ENCODE data around the gene SRCAP. TPM values are rescaled to one million over a fixed set of nuclear protein-coding genes. Genes with fewer than 3 reads are reported as not detected.

The SRCAP gene
- total RNA-seq, 2 donors from 2014 or later, result 27.5 to 30.0 TPM

GRCh38 chr16:30778549-30779244 is 79.7 kb downstream of the SRCAP start:
- no peak overlapping the region for H3K4me3 ChIP-seq
- peaks cover 19% of the 10 kb centered on the region for H3K4me1 ChIP-seq
- 85 to 91% methylated on average over 13 to 14 of the region's 14 CpGs for WGBS, 2 donors
- peaks cover 0 to 7% of the 10 kb centered on the region in 2 donors for H3K36me3 ChIP-seq (replicated peaks in 1 of 2; ENCODE audit: insufficient read depth in 1 of 2, low read depth in 2 of 2)
- ATAC-seq (no peak), DNase-seq (no peak)
- peak overlapping the region in 1 of 4 donors; percentile 9 for H3K27ac ChIP-seq
- TF ChIP-seq POLR2A (IDR thresholded peaks at IDR 0.05), result no peak
- no peak for TF ChIP-seq CTCF (IDR thresholded peaks at IDR 0.05)
- no peaks in the 10 kb centered on the region for H3K9me3 ChIP-seq
- intact Hi-C loops (cut with DNase I), result no loop called here
- no peaks in the 10 kb centered on the region for H3K27me3 ChIP-seq

- DNase-seq, result no peak
These were observed 80.6 kb downstream of the SRCAP start for GRCh38 chr16:30779596-30779995.

GRCh38 chr16:30780021-30780420 is 81.0 kb downstream of the SRCAP start:
- H3K27me3 ChIP-seq, result no peaks in the 10 kb centered on the region
- no peaks in the 10 kb centered on the region for H3K9me3 ChIP-seq
- TF ChIP-seq CTCF (IDR thresholded peaks at IDR 0.05) (no peak), POLR2A (IDR thresholded peaks at IDR 0.05) (no peak)
- H3K4me1 ChIP-seq, result peaks cover 16% of the 10 kb centered on the region
- H3K4me3 ChIP-seq, result no peak overlapping the region
- H3K27ac ChIP-seq, result no peak overlapping the region
- DNase-seq (no peak), ATAC-seq (no peak)
- 94 to 95% methylated on average over 3 of the region's 3 CpGs for whole genome bisulfite sequencing, 2 donors
- peaks cover 0 to 7% of the 10 kb centered on the region in 2 donors for H3K36me3 ChIP-seq (replicated peaks in 1 of 2; ENCODE audit: insufficient read depth in 1 of 2, low read depth in 2 of 2)
- intact Hi-C loops (cut with DNase I), result no loop called here

More at GRCh38 chr16:30779596-30779995, 80.6 kb downstream of the SRCAP start:
- no peak for ATAC-seq
- intact Hi-C loops (cut with DNase I), result no loop called here
- Histone ChIP-seq H3K4me1 (peaks cover 19% of the 10 kb centered on the region), H3K27ac (no peak overlapping the region), H3K9me3 (no peaks in the 10 kb centered on the region), H3K36me3 (replicated peaks in 1 of 2; ENCODE audit: insufficient read depth in 1 of 2, low read depth in 2 of 2) (peaks cover 0 to 7% of the 10 kb centered on the region in 2 donors), H3K4me3 (no peak overlapping the region), H3K27me3 (no peaks in the 10 kb centered on the region)
- WGBS, 2 donors, result 87 to 91% methylated on average over 5 to 6 of the region's 6 CpGs
- TF ChIP-seq POLR2A (IDR thresholded peaks at IDR 0.05), result no peak
- TF ChIP-seq CTCF (IDR thresholded peaks at IDR 0.05), result no peak

- WGBS, 2 donors, result 59 to 78% methylated on average over 4 of the region's 4 CpGs
- DNase-seq (no peak), ATAC-seq (no peak)
- H3K4me1 ChIP-seq, result peaks cover 18% of the 10 kb centered on the region
- no peak overlapping the region for H3K4me3 ChIP-seq
- H3K27me3 ChIP-seq, result no peaks in the 10 kb centered on the region
- no peak for TF ChIP-seq POLR2A (IDR thresholded peaks at IDR 0.05)
- no peak for TF ChIP-seq CTCF (IDR thresholded peaks at IDR 0.05)
- H3K27ac ChIP-seq, result no peak overlapping the region
- peaks cover 0 to 7% of the 10 kb centered on the region in 2 donors for H3K36me3 ChIP-seq (replicated peaks in 1 of 2; ENCODE audit: insufficient read depth in 1 of 2, low read depth in 2 of 2)
- intact Hi-C loops (cut with DNase I), result no loop called here
- H3K9me3 ChIP-seq, result no peaks in the 10 kb centered on the region
These were observed 81.6 kb downstream of the SRCAP start for GRCh38 chr16:30780549-30780948.
